LHCN-M2 (cell line): ENCODE results near the gene TMCO6. TPM values are rescaled to one million over a fixed set of nuclear protein-coding genes. Genes with fewer than 3 reads are reported as not detected.
"Not testable (repeated sequence)": the region's sequence is repeated elsewhere in the genome, so short reads cannot be mapped to it uniquely, and the experiment has no call there.

Experiments
- DNase-seq: peaks from one replicate; pipeline ENCODE4 v3.0.0-alpha.2; 2012; ENCODE audit warnings: low read depth
- polyA plus RNA-seq: library from polyadenylated mRNA; unstranded; fragments of >200 nt; gene quantifications from one replicate; pipeline ENCODE4 v1.2.1, GENCODE V29; 2012; ENCODE audit warnings: missing spikeins
- total RNA-seq: library from RNA; depleted of rRNA; stranded (reverse); fragments of >200 nt; gene quantifications from 2 replicates; pipeline ENCODE4 v1.2.3, GENCODE V29; 2014; rRNA removed

TMCO6 gene
- total RNA-seq: 42.8 and 43.0 TPM in 2 replicates
- polyA plus RNA-seq: 7.2 TPM

GRCh38 chr5:140639148-140639981 lies at the start of gene TMCO6:
Gene TMCO6 (plus strand): TSS chr5:140639451. CDS start chr5:140639528, 77 bp downstream.
- peak; percentile 97 for DNase-seq

DNA sequence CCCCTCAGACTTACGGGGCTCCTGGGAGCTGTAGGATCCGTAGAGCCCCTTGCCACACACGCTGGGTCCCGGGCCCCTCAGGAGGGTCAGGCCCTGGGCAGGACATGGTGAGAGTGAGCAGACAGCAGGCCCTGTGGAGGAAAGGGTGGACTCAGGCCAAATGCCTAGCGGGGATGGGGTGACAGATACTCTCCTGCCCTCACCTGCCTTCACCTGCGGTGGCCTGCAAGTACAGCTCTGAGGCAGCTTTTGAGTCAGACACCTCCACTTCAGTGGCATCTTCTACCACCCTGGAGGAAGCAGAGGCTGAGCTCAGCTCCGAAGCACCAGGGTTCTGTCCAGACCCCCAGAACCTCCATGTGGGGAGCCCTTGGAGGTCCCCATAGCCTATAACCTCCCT lies 48.4 kb upstream of the TMCO6 start:
- no peak for DNase-seq

DNA sequence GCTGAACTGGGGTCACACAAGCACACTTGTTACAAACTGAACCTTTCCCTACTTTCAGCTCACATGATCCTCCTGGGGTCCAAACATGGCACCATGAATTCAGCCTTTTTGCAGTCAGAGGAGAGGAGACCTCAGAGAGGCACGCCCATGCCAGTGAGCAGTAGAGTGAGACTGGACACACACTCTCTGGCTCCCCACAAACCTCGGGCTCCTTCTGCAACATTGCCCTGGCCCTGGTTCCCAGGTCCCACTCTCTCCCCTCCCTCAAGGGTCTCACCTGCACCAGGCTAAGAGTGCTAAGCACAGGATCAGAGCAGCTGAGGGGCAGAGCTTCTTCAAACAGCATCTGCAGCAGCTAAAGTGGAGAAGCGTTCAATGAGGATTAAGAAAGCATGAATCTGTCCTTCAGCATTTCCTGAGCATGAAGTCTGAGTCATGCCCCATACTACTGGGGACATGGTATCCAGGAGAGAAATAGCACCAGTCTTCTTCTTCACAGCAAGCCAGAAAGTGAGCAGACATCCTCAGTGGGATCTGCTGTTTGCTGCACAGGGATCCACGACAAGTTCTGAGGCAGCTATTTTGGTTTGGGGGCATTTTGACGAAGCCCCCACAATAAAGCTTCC lies 47.4 kb upstream of the TMCO6 start:
- DNase-seq: peak; percentile 79

GRCh38 chr5:140593070-140593469 lies 46.2 kb upstream of the TMCO6 start:
- DNase-seq: not testable (repeated sequence)

GRCh38 chr5:140594169-140594568 lies 45.1 kb upstream of the TMCO6 start:
- DNase-seq: no peak

DNA sequence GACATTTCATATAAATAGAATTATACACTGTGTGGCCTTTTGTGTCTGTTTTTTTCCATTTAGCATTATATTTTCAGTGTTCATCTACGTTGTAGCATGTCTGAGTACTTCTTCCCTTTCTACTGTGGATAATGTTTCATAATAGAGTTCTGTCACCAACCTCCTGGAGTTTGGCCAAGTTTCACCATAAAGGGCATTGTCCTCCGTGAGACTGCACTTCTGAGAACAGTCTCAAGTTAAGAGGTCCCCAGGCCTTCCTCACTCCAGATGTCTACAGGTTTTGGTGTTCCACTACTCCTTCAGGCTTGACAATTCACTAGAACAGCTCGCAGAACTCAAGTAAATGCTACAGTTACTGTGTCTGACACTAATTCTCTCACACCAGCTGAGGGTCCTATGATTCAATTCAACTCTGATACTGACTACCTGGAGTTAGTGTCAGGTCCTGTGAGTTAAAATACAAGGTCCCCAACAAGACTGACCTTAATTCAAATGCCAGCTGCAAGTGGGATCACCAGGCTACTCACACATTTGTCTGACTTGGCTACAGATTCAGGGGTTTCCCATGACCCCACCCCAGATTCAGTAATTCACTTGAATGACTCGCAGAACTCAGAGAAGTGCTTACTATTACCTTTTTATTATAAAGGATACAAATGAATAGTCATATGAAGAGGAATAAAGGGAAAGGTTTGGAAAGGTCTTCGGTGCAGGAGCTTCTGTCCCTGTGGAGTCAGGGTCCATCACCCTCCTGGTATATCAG lies 43.5 kb upstream of the TMCO6 start:
- DNase-seq: no peak

GRCh38 chr5:140596321-140596741 lies 42.9 kb upstream of the TMCO6 start:
- no peak for DNase-seq

DNA sequence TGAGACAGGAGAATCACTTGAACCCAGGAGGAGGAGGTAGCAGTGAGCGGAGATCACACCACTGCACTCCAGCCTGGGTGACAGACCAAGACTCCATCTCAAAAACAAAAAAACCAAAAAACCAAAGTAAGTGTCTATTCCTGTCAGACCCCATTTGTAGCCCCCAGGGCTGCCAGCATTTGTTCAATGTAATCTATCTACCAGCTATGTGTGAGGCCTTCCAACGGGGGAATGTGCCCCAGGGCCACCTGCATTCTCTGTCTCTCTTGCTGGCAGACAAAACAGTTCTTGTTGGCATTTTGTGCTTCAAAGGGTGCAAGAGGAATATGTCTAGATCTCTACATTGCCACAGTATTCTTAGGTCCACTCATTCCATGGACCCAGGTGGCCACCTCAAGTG lies 40.4 kb upstream of the TMCO6 start:
- DNase-seq: no peak

DNA sequence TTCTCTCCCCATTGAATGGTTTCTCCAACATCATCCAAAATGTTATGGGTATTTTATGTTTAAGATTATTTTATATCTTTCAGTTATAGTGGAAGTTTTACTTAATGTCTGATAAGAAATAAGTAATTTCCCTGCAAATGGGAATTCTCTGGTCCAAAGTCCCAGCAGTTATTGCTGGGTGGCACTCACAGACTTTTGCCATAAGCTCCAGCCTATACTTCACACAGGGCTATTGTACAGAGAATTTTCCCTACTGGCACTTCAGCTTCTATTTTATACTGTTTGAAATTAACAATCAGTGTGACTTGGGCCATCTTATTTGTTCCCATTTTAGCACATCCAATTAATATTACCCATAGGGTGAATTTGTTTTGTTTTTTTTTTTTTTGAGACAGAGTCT lies 39.2 kb upstream of the TMCO6 start:
- DNase-seq: no peak

- peak; percentile 1 for DNase-seq
Observed at GRCh38 chr5:140602147-140602546, 37.1 kb upstream of the TMCO6 start.

- not testable (repeated sequence) for DNase-seq
Observed at GRCh38 chr5:140603446-140603698, 35.9 kb upstream of the TMCO6 start.

- no peak for DNase-seq
Observed at GRCh38 chr5:140603734-140604133, 35.5 kb upstream of the TMCO6 start.

- no peak for DNase-seq
Observed at GRCh38 chr5:140605879-140606278, 33.4 kb upstream of the TMCO6 start.

- no peak for DNase-seq
Observed at GRCh38 chr5:140607031-140607430, 32.2 kb upstream of the TMCO6 start.

- no peak for DNase-seq
Observed at GRCh38 chr5:140608722-140609121, 30.5 kb upstream of the TMCO6 start.

GRCh38 chr5:140609126-140609525 lies 30.1 kb upstream of the TMCO6 start:
- DNase-seq: peak; percentile 60

DNA sequence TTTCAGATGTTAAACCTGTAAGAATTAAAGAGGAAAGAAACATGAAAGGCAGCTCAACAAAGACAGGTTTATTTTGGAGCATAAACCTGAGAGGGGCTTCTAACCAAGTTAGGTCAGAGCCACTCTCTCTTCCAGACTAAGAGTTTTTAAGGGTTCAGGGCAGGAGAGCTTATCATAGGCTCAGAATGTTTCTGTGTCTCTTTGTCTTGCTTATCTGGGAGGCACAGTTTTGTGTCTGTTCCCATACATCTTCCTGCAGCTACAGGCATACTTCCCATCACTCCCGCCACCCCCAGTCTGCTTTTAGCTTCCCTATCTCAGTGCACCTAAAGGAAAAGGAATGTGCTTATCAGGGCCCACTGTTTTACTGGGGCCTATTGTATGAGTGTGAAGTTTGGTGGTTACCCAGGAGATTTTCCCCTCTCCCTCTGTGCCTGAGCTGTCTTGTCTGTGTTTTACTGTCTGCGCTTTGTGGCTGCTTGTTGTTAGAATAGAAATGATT lies 28.2 kb upstream of the TMCO6 start:
- DNase-seq: no peak

GRCh38 chr5:140622301-140622700 lies 16.9 kb upstream of the TMCO6 start:
- no peak for DNase-seq

GRCh38 chr5:140623061-140623460 lies 16.2 kb upstream of the TMCO6 start:
- not testable (repeated sequence) for DNase-seq

DNA sequence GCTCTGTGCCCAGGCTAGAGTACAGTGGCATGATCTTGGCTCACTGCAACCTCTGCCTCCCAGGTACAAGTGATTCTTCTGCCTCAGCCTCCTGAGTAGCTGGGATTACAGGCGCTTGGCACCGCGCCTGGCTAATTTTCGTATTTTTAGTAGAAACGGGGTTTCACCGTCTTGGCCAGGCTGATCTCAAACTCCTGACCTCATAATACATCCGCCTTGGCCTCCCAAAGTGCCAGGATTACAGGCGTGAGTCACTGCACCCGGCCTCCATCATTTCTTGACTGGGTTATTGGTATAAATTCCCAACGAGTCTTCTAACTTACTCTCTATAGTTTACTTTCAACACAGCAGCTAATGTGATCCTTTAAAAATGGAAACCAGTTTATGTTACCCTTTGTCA lies 14.4 kb upstream of the TMCO6 start:
- not testable (repeated sequence) for DNase-seq

DNA sequence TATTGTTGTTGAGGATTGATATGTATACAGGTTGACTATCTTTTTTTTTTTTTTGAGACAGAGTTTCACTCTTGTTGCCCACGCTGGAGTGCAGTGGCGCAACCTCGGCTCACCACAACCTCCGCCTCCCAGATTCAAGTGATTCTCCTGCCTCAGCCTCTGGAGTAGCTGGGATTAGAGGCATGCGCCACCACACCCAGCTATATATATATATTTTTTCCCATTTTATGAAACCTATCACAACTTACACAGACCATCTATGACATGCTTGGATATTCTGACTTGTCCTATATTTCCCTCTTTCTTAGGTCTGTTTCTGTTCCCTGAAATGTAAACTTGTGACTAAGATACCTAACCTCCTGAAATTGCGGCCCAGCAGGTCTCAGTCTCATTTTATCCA lies 11.3 kb upstream of the TMCO6 start:
- DNase-seq: peak; percentile 23

- no peak for DNase-seq
Observed at GRCh38 chr5:140628711-140629110, 10.5 kb upstream of the TMCO6 start.
